Fibroblast of lung (primary cell): Measurements from ENCODE around the gene HSD17B8. TPM values are rescaled to one million over a fixed set of nuclear protein-coding genes. Genes with fewer than 3 reads are reported as not detected.

ENCODE experiments used
- DNase-seq, 2 donors: peaks; one replicate each; pipeline versions ENCODE4 v3.0.0 to v3.0.0-alpha.2; 2010; ENCODE audit warnings: low read depth in 2 of 2
- H2AFZ ChIP-seq: 2 replicates; pipeline ENCODE4 v1.5.1; 2012; ENCODE audit warnings: low read length, control low read depth, inconsistent platforms
- H3K27ac ChIP-seq: 2 replicates; pipeline ENCODE4 v1.5.1; 2011; ENCODE audit warnings: low read length, control low read depth; ENCODE audit not compliant: insufficient read depth
- H3K27me3 ChIP-seq: 2 replicates; pipeline ENCODE4 v1.5.1; 2011; ENCODE audit warnings: mild to moderate bottlenecking, low read length; ENCODE audit not compliant: control insufficient read depth, insufficient read depth
- H3K36me3 ChIP-seq: 2 replicates; pipeline ENCODE4 v1.5.1; 2011; ENCODE audit warnings: low read length; ENCODE audit not compliant: control insufficient read depth, insufficient read depth
- H3K4me1 ChIP-seq: 2 replicates; pipeline ENCODE4 v1.5.1; 2011; ENCODE audit warnings: low read length; ENCODE audit not compliant: control insufficient read depth, insufficient read depth; ENCODE audit errors: extremely low read depth
- H3K4me2 ChIP-seq: 2 replicates; pipeline ENCODE4 v1.5.1; 2011; ENCODE audit warnings: low read length, control low read depth; ENCODE audit not compliant: insufficient read depth; ENCODE audit errors: extremely low read depth
- H3K4me3 ChIP-seq, 4 experiments: fragments of 200-600 bp in 1 of 4; sonication (generic) in 1 of 4; replicated peaks in 1 of 4; 2 replicates each; pipeline ENCODE4 v1.5.1; 2011 to 2016; ENCODE audit warnings: low read length in 4 of 4, low read depth in 3 of 4, mild to moderate bottlenecking in 3 of 4, control low read depth in 2 of 4, inconsistent platforms in 1 of 4, mixed read lengths in 1 of 4; ENCODE audit not compliant: insufficient read depth in 1 of 4; ENCODE audit errors: control extremely low read depth in 1 of 4
- H3K79me2 ChIP-seq: 2 replicates; pipeline ENCODE4 v1.5.1; 2012; ENCODE audit warnings: mild to moderate bottlenecking, low read length, inconsistent platforms; ENCODE audit not compliant: control insufficient read depth, insufficient read depth
- H3K9ac ChIP-seq: 2 replicates; pipeline ENCODE4 v1.5.1; 2011; ENCODE audit warnings: mild to moderate bottlenecking, low read length, control low read depth; ENCODE audit not compliant: insufficient read depth
- H3K9me3 ChIP-seq: 2 replicates; pipeline ENCODE4 v1.5.1; 2012; ENCODE audit warnings: low read depth, low read length; ENCODE audit not compliant: control insufficient read depth, insufficient read depth
- H4K20me1 ChIP-seq: 2 replicates; pipeline ENCODE4 v1.5.1; 2011; ENCODE audit warnings: low read length; ENCODE audit not compliant: control insufficient read depth, insufficient read depth; ENCODE audit errors: extremely low read depth
- EZH2 ChIP-seq: IDR thresholded peaks from 2 replicates; pipeline ENCODE4 v1.5.1; 2012; ENCODE audit warnings: low read length, control low read depth, mild to moderate bottlenecking; ENCODE audit errors: missing control alignments
- polyA plus RNA-seq, 2 donors: library from polyadenylated mRNA; depleted of rRNA in 1 of 2; stranded (reverse) in 1 of 2; unstranded in 1 of 2; fragments of >200 nt; gene quantifications; 2 replicates each; pipeline ENCODE4 v1.2.1, GENCODE V29; 2011 to 2012; ENCODE audit warnings: missing spikeins in 1 of 2
- total RNA-seq: library from RNA; depleted of rRNA; stranded (reverse); fragments of >200 nt; gene quantifications from 2 replicates; pipeline ENCODE4 v1.2.1, GENCODE V29; 2014
- TF ChIP-seq, protein P1 (sequence below), 2 donors: IDR thresholded peaks in 1 of 2; conservative IDR thresholded peaks in 1 of 2; 1 replicate in 1 of 2; 2 replicates in 1 of 2; pipeline ENCODE4 v1.5.1; 2011 to 2012; ENCODE audit warnings: low read length in 2 of 2, control low read depth in 1 of 2, inconsistent platforms in 1 of 2, low read depth in 1 of 2, mild to moderate bottlenecking in 1 of 2

Gene HSD17B8
- total and polyA plus RNA-seq, 2 donors (not counting 1 experiment from before 2014, with no cell fraction given), result 4.9 to 11.4 TPM

DNA sequence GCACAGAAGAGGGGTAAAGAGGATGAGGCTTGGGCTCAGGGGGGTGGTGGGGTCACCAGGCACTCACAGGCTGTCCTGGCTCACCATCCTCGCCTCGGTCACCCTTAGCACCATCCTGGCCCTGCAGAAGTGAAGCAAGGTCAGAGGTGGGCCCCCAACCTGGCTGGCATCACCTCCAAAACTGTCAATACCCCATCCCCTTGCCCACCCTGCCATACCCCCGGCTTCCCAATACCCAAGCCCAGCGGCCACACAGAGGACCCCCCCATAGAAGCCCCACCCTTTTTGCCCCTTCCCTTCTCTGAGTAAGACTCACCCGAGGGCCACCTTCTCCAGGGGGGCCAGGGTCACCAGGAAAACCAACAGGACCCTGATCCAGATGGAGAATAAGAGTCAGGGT lies 35.8 kb upstream of the HSD17B8 start:
- H3K79me2 ChIP-seq, result no peaks in the 10 kb centered on the region
- H3K27me3 ChIP-seq, result no peaks in the 10 kb centered on the region
- no peak overlapping the region for H3K27ac ChIP-seq
- H3K4me3 ChIP-seq, result no peak overlapping the region
- TF ChIP-seq, protein P1, sequence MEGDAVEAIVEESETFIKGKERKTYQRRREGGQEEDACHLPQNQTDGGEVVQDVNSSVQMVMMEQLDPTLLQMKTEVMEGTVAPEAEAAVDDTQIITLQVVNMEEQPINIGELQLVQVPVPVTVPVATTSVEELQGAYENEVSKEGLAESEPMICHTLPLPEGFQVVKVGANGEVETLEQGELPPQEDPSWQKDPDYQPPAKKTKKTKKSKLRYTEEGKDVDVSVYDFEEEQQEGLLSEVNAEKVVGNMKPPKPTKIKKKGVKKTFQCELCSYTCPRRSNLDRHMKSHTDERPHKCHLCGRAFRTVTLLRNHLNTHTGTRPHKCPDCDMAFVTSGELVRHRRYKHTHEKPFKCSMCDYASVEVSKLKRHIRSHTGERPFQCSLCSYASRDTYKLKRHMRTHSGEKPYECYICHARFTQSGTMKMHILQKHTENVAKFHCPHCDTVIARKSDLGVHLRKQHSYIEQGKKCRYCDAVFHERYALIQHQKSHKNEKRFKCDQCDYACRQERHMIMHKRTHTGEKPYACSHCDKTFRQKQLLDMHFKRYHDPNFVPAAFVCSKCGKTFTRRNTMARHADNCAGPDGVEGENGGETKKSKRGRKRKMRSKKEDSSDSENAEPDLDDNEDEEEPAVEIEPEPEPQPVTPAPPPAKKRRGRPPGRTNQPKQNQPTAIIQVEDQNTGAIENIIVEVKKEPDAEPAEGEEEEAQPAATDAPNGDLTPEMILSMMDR (conservative IDR thresholded peaks at IDR 0.05 in 1 of 2, IDR thresholded peaks at IDR 0.05 in 1 of 2; ENCODE audit: low read depth in 1 of 2, low read length in 2 of 2), result no peak
- TF ChIP-seq EZH2, result no peak
- H3K36me3 ChIP-seq, result no peaks in the 10 kb centered on the region
- no peaks in the 10 kb centered on the region for H3K9me3 ChIP-seq
- no peak overlapping the region for H2AFZ ChIP-seq
- no peaks in the 10 kb centered on the region for H4K20me1 ChIP-seq
- no peak for DNase-seq
- H3K4me1 ChIP-seq, result no peaks in the 10 kb centered on the region
- H3K4me2 ChIP-seq, result no peak overlapping the region
- H3K9ac ChIP-seq, result no peak overlapping the region

DNA sequence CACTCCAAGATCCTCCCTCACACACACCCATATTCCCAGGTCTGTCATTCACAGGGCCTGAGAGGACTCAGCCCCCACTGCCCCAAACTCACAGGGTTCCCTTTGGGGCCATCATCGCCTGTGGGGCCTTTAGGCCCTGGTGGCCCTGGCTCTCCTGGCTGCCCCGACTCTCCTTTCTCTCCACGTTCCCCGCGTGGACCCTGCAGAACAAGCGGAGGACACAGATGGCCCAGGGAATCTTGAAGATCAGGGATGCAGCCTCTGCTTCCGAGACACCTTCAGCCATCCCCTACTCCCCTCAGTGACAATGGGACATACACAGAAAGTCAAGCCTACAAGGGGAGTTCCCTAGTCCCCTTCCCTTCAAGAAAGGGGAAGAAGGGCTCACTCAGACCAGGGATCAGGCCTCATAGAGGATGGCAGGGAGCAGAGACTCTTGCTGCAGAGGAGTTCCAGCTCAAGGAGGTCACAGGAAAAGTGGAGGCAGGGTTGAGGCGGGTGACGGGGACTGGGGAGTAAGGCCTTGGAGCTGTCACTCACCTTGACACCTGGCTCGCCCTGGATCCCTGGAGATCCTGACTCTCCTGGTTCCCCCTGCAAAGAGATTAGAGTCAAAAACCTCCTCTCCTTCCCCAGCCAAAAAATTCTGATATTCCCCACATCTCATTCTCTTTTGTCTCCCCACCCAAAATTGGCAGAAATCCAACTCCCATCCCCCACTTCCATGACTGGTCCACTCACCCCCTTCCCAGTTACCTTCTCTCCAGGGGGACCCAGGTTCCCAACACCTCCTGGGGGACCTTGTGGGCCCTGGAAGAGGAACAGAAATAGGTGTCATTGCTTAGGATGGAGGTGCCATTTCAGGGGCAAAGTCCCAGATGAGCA lies 34.9 kb upstream of the HSD17B8 start:
- Histone ChIP-seq H3K27me3 (no peaks in the 10 kb centered on the region), H3K9ac (no peak overlapping the region), H2AFZ (no peak overlapping the region), H3K27ac (no peak overlapping the region), H3K9me3 (no peaks in the 10 kb centered on the region), H4K20me1 (no peaks in the 10 kb centered on the region), H3K79me2 (no peaks in the 10 kb centered on the region), H3K4me3 (no peak overlapping the region), H3K4me2 (no peak overlapping the region), H3K4me1 (no peaks in the 10 kb centered on the region), H3K36me3 (no peaks in the 10 kb centered on the region)
- DNase-seq, result no peak
- TF ChIP-seq, protein P1 (conservative IDR thresholded peaks at IDR 0.05 in 1 of 2, IDR thresholded peaks at IDR 0.05 in 1 of 2; ENCODE audit: low read depth in 1 of 2, low read length in 2 of 2), result no peak
- no peak for TF ChIP-seq EZH2

DNA sequence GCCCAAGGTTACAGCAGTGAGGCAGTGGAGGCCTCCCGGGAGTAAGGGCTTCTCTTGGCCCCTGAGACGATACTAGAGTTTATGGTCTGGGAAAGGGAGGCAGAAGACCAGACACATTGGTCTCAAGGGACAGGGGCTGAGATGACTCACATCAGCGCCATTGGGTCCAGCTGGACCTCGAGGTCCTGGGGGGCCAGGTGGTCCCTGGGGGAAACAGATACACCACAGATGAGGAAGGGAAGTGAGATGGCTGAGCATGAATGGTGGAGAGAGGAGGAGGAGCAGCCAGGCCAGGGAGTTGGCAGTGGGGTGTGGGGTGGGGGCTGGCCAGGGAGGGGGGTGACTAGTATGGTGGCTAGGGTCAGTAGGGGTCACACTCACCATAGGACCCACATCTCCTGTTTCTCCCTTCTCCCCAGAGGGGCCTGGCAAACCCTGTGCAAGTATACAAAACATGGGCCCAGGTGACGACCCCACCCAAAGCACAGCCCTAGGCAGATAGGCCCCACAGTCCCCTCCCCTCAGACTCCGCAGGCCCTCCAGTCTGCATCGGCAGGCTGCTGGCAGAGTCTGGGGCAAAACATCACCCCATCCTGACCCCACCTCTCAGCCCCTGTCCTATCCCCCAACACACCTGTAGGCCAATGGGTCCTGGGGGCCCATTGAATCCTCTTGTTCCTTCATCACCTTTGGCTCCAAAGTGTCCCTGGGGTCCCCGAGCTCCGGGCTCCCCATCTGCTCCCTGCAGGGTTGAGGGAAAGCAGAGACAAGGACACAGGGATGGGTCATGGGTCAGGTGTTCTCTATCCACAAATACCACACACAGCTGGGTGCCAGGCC lies 34.1 kb upstream of the HSD17B8 start:
- no peak overlapping the region for H3K4me2 ChIP-seq
- H3K36me3 ChIP-seq, result no peaks in the 10 kb centered on the region
- H3K9me3 ChIP-seq, result no peaks in the 10 kb centered on the region
- no peak overlapping the region for H3K4me3 ChIP-seq
- no peaks in the 10 kb centered on the region for H4K20me1 ChIP-seq
- TF ChIP-seq EZH2, result no peak
- TF ChIP-seq, protein P1 (conservative IDR thresholded peaks at IDR 0.05 in 1 of 2, IDR thresholded peaks at IDR 0.05 in 1 of 2; ENCODE audit: low read depth in 1 of 2, low read length in 2 of 2), result no peak
- no peak overlapping the region for H2AFZ ChIP-seq
- no peak for DNase-seq
- no peaks in the 10 kb centered on the region for H3K27me3 ChIP-seq
- H3K9ac ChIP-seq, result no peak overlapping the region
- no peaks in the 10 kb centered on the region for H3K4me1 ChIP-seq
- no peaks in the 10 kb centered on the region for H3K79me2 ChIP-seq
- no peak overlapping the region for H3K27ac ChIP-seq
